HepG2 (cell line): ENCODE measurements around the gene RAP2A. TPM values are rescaled to one million over a fixed set of nuclear protein-coding genes. Genes with fewer than 3 reads are reported as not detected.
A peak's percentile ranks its signal among the peaks of the same experiment; 100 is the strongest.

ENCODE experiments used
- CEBPG ChIP-seq: IDR thresholded peaks from 2 replicates; pipeline ENCODE4 v1.6.1; 2016
- HIVEP1 ChIP-seq: sonication (generic); formaldehyde crosslinking; IDR thresholded peaks from 2 replicates; pipeline ENCODE4 v1.4.0; 2020; ENCODE audit warnings: mild to moderate bottlenecking, missing genetic modification reagents
- KAT2B ChIP-seq: fragments of 150-350 bp; IDR thresholded peaks from 2 replicates; pipeline ENCODE4 v1.6.1; 2014; ENCODE audit warnings: low read depth, low read length, borderline replicate concordance
- LCORL ChIP-seq, 2 experiments: fragments of 450-650 bp in 1 of 2; sonication (generic) in 1 of 2; formaldehyde crosslinking in 1 of 2; IDR thresholded peaks; 2 replicates each; pipeline versions ENCODE4 v1.5.0 to v1.6.1; 2017 to 2020; ENCODE audit warnings: antibody characterized with exemption in 1 of 2, missing genetic modification reagents in 1 of 2
- NFAT5 ChIP-seq: sonication (generic); formaldehyde crosslinking; IDR thresholded peaks from 2 replicates; pipeline ENCODE4 v1.4.0; 2020; ENCODE audit warnings: missing genetic modification reagents
- PCBP1 ChIP-seq: fragments of 200-400 bp; formaldehyde crosslinking; IDR thresholded peaks from 2 replicates; pipeline ENCODE4 v1.6.1; 2017; ENCODE audit warnings: mild to moderate bottlenecking, low read depth, low read length, borderline replicate concordance
- POLR2AphosphoS2 ChIP-seq: IDR thresholded peaks from 2 replicates; pipeline ENCODE4 v1.6.1; 2011; ENCODE audit warnings: low read depth, low read length, improper control_type of control experiment
- RBAK ChIP-seq: sonication (generic); formaldehyde crosslinking; IDR thresholded peaks from 2 replicates; pipeline ENCODE4 v1.5.1; 2020; ENCODE audit warnings: mild to moderate bottlenecking, missing genetic modification reagents
- SSRP1 ChIP-seq: IDR thresholded peaks from 2 replicates; pipeline ENCODE4 v1.6.1; 2016; ENCODE audit warnings: control low read depth
- ZNF318 ChIP-seq: sonication (generic); formaldehyde crosslinking; IDR thresholded peaks from 2 replicates; pipeline ENCODE4 v1.4.0; 2020; ENCODE audit warnings: mild to moderate bottlenecking, missing genetic modification reagents
- ZNF337 ChIP-seq: sonication (generic); formaldehyde crosslinking; IDR thresholded peaks from 2 replicates; pipeline ENCODE4 v1.5.1; 2020; ENCODE audit warnings: missing genetic modification reagents, low read depth, mild to moderate bottlenecking, borderline replicate concordance
- ZNF383 ChIP-seq: sonication (generic); formaldehyde crosslinking; IDR thresholded peaks from 2 replicates; pipeline ENCODE4 v1.4.0; 2020; ENCODE audit warnings: missing genetic modification reagents, mild to moderate bottlenecking, borderline replicate concordance
- ZNF720 ChIP-seq: sonication (generic); formaldehyde crosslinking; IDR thresholded peaks from 2 replicates; pipeline ENCODE4 v1.4.0; 2020; ENCODE audit warnings: missing genetic modification reagents
- ZNF773 ChIP-seq: sonication (generic); formaldehyde crosslinking; IDR thresholded peaks from 2 replicates; pipeline ENCODE4 v1.4.0; 2020; ENCODE audit warnings: missing genetic modification reagents, borderline replicate concordance
- ZNF891 ChIP-seq: sonication (generic); formaldehyde crosslinking; IDR thresholded peaks from 2 replicates; pipeline ENCODE4 v1.5.0; 2020; ENCODE audit warnings: mild to moderate bottlenecking, missing genetic modification reagents
- polyA plus RNA-seq, 8 experiments: library from polyadenylated mRNA; depleted of rRNA in 3 of 8; stranded (reverse) in 7 of 8; unstranded in 1 of 8; fragments of >200 nt; fragmentation: Illumina TruSeq in 4 of 8; extraction: Trizol in 4 of 8; gene quantifications; 2 replicates each; pipeline versions ENCODE4 v1.2.1 to v1.2.3, GENCODE V29; 2011 to 2016; ENCODE audit warnings: low read depth in 4 of 8, missing spikeins in 1 of 8, mixed read lengths in 1 of 8; ENCODE audit not compliant: insufficient read depth in 1 of 8
- total RNA-seq, 5 experiments: library from RNA; depleted of rRNA; stranded (reverse); fragments of >200 nt; fragmentation: Illumina TruSeq; extraction: Trizol; gene quantifications; 2 replicates each; pipeline ENCODE4 v1.2.3, GENCODE V29; 2016; ENCODE audit warnings: low read depth in 1 of 5

RAP2A gene
- total and polyA plus RNA-seq, 2 of the 13 experiments (the other 11 are each of a cell fraction or from before 2014, with no cell fraction given), result 9.9 to 23.1 TPM

GRCh38 chr13:97432917-97433726 is 847 bp upstream of the RAP2A start (continued):
- TF ChIP-seq ZNF318 (CRISPR knock-in tag) (no peak), LCORL (IDR thresholded peaks at IDR 0.05) (no peak), LCORL (CRISPR knock-in tag; IDR thresholded peaks at IDR 0.05) (no peak; the same call in 1 of the 2 replicates), ZNF891 (no peak), RBAK (no peak), POLR2AphosphoS2 (no peak), ZNF773 (CRISPR knock-in tag) (no peak), SSRP1 (CRISPR knock-in tag) (no peak), ZNF337 (CRISPR knock-in tag) (no peak), NFAT5 (CRISPR knock-in tag) (no peak), ZNF720 (CRISPR knock-in tag) (no peak), HIVEP1 (CRISPR knock-in tag) (no peak), KAT2B (no peak), ZNF383 (CRISPR knock-in tag) (no peak), PCBP1 (0 out of 2 replicates have a peak, but pooled peaks have one; percentile 37), CEBPG (CRISPR knock-in tag) (no peak)
